ENCODE measurements around the gene TMBIM4. TPM values are rescaled to one million over a fixed set of nuclear protein-coding genes. Genes with fewer than 3 reads are reported as not detected.

Gene TMBIM4
- total RNA-seq, 1 donor from 2014 or later: 91.3 TPM

GRCh38 chr12:66141299-66141698, 28.5 kb downstream of the TMBIM4 start:
- DNase-seq (ENCODE audit: low read depth in 2 of 2): no peak

- no peak for DNase-seq (ENCODE audit: low read depth in 2 of 2)
Measured at GRCh38 chr12:66140731-66141130, 29.1 kb downstream of the TMBIM4 start.

DNA sequence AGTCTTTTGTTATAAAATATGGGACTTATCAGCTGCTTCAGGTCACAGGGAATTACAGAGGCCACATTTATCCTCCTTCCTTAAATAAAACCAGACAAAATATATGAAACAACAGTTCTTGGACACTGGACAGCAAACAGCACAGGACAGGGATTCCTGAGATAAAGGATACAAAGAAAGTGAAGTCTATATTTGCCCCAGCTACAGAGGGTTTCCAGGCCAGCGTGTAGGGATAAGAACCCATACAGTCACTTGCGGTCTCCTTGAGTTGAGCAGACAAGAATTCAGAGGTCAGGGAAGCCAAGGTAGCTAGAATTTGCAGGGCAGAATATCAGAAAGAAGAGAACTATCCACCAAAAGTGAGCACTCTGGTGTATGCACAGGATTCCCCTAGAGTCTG, 30.5 kb downstream of the TMBIM4 start:
- DNase-seq (ENCODE audit: low read depth in 2 of 2): no peak

DNA sequence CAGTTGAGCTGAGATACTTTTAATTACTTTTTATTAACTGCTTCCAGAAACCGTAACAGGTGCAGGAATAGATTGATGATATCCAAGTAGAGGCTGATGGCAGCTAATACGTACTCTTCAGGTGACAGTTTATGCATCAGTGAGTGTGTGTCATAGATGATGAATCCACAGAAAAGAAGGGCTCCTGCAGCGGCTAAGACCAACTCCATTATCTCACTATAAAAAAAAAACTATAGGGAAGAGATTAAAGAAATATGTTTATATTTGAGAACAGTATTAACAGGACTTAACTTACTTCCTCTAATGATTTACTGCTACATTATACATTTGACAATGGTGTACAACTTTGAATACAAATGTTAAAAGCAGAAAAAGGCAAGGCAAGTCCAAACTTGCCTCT, 31.9 kb downstream of the TMBIM4 start:
- no peak for DNase-seq (ENCODE audit: low read depth in 2 of 2)

- DNase-seq (ENCODE audit: low read depth in 2 of 2): peak in 1 of 2 donors; percentile 78
Measured at GRCh38 chr12:66132408-66132807, 37.4 kb downstream of the TMBIM4 start.

DNA sequence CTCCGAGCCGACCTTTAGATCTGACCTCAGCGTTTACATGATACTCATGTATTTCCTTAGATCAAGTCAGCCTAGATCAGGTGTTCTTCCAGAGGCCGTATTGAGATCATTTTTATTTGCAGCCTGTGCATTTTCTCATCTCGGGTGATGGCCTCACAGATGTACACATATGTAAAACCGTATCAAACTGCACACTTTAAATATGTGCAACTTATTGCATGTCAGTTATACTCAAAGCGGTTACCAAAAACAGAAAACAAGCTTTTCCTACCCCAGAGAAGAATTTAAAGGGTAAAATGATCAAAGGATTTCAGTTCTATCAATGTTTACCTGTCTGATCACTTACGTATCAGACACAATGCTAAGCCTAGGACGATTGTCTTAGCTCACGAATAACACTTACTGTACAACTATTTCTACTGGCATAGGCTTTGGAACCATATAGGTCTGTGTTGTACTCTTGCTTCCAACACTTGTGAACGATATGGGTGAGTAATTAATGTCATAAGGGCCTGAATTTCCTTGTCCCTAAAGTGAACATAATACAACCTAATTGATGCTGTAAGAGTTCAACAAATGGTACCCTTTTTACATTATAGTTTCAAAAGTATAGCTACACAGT, 38.6 kb downstream of the TMBIM4 start:
- peak in 1 of 2 donors; percentile 20 for DNase-seq (ENCODE audit: low read depth in 2 of 2)

- DNase-seq (ENCODE audit: low read depth in 2 of 2): peak; percentile 63 to 91
Measured at GRCh38 chr12:66130267-66131066, 39.3 kb downstream of the TMBIM4 start, which contains the start of gene LLPH. Gene LLPH (minus strand): TSS chr12:66130750. CDS start chr12:66129106, 1,644 bp downstream.

DNA sequence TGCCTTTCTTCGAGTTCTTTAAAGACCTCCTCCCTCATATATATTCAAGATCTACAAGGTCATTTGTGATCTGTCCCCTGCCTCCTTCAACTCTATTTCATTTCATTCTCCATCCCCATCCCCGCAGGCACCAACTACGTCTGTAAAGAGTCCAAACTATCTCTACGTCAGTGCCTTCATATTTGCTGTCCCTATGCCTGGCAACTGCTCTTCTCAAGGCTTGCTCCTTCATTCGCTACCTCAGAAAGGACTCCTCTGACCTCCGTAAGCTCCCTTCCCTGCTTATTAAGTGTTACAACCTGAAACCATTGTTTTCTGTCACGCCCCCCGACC, 39.9 kb downstream of the TMBIM4 start:
- peak in 1 of 2 donors; percentile 50 for DNase-seq (ENCODE audit: low read depth in 2 of 2)

GRCh38 chr12:66127650-66128049, 42.1 kb downstream of the TMBIM4 start:
- no peak for DNase-seq (ENCODE audit: low read depth in 2 of 2)

DNA sequence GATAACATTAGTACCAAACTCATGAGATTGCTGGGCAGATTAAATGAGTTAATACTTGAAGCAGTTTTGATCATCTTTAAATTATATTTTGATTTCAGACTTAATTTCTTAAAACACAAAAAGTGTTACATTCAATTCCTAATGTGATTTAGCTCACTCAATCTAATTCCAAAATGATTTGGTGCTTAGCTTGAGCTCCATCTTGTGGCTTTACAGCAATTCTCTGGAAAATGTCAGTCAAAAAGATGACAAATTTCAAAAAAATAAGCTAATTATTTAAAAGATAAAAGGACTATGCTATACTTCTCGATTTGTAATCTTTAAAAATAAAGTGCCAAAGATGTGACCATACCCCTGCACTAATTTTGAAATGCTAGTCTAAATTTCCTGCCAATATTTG, 49.3 kb downstream of the TMBIM4 start:
- DNase-seq (ENCODE audit: low read depth in 2 of 2): peak in 1 of 2 donors; percentile 24

GRCh38 chr12:66119870-66120241, 49.9 kb downstream of the TMBIM4 start:
- DNase-seq (ENCODE audit: low read depth in 2 of 2): no peak

DNA sequence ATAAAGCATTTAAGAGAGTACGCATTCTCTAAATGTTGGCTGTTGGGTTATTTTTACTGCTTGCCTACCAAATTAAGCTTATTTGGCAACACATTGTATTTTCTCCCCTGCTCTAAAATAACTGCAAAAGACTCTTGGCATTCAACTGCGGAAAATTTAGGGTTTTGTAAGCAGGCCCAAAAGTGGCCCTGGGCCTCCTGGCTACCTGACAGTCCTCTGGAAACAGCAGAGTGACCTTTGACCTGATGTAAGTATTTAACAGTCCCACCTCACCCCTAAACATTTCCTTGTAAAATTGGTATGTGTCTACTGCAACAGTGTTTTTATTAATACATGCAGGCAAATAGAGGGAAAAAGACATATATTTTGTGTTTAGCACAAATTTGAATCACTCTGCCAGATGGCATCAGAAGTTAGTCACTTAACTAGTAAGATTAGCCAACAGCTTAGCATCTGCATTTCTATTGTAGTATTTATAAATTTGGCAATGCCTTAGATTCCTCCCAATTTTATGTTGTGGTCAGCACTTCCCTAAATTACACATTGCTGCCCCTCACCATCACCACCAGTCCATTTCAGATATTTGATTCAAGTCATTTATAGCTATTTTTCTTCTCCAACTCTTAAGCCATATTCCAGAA, 50.4 kb downstream of the TMBIM4 start:
- DNase-seq (ENCODE audit: low read depth in 2 of 2): peak in 1 of 2 donors; percentile 50

- no peak for DNase-seq (ENCODE audit: low read depth in 2 of 2)
Measured at GRCh38 chr12:66118240-66118891, 51.4 kb downstream of the TMBIM4 start.

GRCh38 chr12:66117242-66117641, 52.6 kb downstream of the TMBIM4 start:
- no peak for DNase-seq (ENCODE audit: low read depth in 2 of 2)

GRCh38 chr12:66115071-66115600, 54.7 kb downstream of the TMBIM4 start:
- peak in 1 of 2 donors; percentile 37 for DNase-seq (ENCODE audit: low read depth in 2 of 2)

DNA sequence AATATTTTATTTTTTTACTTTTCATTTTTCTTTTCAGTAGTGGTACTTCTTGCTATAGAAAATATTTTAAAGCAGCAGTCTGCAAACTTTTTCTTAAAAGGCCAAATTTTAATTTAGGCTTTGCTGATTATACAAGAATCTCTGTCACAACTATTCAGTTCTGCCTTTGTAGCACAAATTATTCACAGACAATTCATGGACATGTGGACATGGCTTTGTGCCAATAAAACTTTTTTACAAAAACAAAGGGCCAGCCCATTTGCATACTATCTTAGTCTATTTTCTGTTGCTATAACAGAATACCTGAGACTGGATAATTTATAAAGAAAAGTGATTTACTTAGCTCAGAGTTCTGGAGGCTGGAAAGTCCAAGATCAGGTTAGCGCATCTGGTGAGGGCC, 56.3 kb downstream of the TMBIM4 start:
- peak in 1 of 2 donors; percentile 69 for DNase-seq (ENCODE audit: low read depth in 2 of 2)

DNA sequence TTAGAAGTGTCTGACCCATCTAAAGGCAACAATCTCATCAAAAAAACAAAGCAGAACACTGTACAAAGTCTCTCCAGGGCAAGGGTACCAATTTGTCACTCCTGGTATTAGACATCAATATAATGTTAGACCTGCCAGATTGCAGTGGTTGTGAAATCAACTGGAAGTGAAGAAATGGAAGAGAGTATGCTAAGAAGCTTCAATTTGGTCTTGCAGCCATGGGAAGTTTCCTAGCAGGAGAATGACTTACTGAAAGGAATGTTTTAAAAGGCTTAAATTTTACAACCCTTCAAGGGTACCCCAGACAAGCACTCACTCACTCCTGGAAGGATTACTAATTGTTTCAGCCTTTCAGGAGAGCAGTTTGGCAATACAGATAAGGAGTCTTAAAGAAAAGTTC, 58.2 kb downstream of the TMBIM4 start:
- no peak for DNase-seq (ENCODE audit: low read depth in 2 of 2)

GRCh38 chr12:66109056-66109455, 60.7 kb downstream of the TMBIM4 start:
- DNase-seq (ENCODE audit: low read depth in 2 of 2): no peak

- no peak for DNase-seq (ENCODE audit: low read depth in 2 of 2)
Measured at GRCh38 chr12:66108386-66108785, 61.4 kb downstream of the TMBIM4 start.

- DNase-seq (ENCODE audit: low read depth in 2 of 2): peak; percentile 90 to 91
Measured at GRCh38 chr12:66107451-66107915, 62.3 kb downstream of the TMBIM4 start.

GRCh38 chr12:66103016-66103913, 66.5 kb downstream of the TMBIM4 start:
- DNase-seq (ENCODE audit: low read depth in 2 of 2): no peak
